Mesenteric fat pad (tissue), 1 donor: Measurements from ENCODE around the gene TTC39C. TPM values are rescaled to one million over a fixed set of nuclear protein-coding genes. Genes with fewer than 3 reads are reported as not detected.
A peak's percentile ranks its signal among the peaks of the same experiment; 100 is the strongest.
"Not testable (repeated sequence)": the region's sequence is repeated elsewhere in the genome, so short reads cannot be mapped to it uniquely, and the experiment has no call there.

ENCODE experiments used
- DNase-seq: peaks from one replicate; pipeline ENCODE4 v3.0.0-alpha.2; 2020; ENCODE audit warnings: low spot score
- total RNA-seq: library from RNA; stranded (reverse); fragmentation: NEBNext Ultra II Directional; extraction: Animal tissue kit (Norgen Biotek cat#: 25700); gene quantifications from one replicate; pipeline ENCODE4 v1.2.1, GENCODE V29; 2021
- donor health status: DM: yes; HTN: yes; CAD: no.

TTC39C gene
- total RNA-seq, 1 donor from 2014 or later: 46.7 TPM

GRCh38 chr18:24120676-24121075 lies 106.1 kb downstream of the TTC39C start:
- no peak for DNase-seq

DNA sequence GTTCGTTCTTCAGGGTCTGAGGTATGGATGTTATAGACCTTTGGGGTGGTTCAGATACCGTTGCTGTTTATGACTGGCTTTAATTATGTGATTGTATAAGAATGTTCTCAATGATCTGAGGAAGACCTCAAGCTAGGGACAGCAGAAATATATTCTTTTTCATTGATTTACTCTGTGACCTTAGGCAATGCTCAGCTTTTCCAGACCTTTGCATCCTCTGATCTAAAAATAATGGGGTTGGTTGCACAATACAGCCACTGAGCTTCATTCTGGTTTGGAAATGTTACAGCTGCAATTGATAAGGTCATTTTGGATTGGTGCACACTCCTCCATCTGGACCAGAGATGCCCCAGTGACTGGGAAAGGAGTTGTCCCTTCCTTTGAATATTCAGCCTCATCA lies 107.1 kb downstream of the TTC39C start:
- no peak for DNase-seq

- no peak for DNase-seq
Observed at GRCh38 chr18:24126155-24126961, 111.8 kb downstream of the TTC39C start.

GRCh38 chr18:24127735-24128134 lies 113.2 kb downstream of the TTC39C start:
- no peak for DNase-seq

GRCh38 chr18:24128700-24129099 lies 114.1 kb downstream of the TTC39C start:
- DNase-seq: no peak

DNA sequence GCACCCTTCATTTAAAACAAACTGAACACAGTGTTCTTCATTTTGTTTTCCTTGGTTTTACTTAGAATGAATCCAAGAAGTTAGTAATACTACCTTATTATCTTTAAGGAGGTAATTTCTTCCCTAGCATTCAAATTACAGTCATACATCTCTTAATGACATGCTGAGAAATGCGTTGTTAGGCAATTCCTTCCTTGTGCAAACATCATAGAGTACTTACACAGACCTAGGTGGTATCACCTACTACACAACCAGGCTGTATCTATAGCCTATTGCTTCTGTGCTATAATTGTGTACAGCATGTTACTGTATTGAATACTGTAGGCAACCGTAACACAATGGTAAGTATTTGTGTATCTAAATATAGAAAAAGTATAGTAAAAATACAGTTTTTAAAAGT lies 115.9 kb downstream of the TTC39C start:
- no peak for DNase-seq

DNA sequence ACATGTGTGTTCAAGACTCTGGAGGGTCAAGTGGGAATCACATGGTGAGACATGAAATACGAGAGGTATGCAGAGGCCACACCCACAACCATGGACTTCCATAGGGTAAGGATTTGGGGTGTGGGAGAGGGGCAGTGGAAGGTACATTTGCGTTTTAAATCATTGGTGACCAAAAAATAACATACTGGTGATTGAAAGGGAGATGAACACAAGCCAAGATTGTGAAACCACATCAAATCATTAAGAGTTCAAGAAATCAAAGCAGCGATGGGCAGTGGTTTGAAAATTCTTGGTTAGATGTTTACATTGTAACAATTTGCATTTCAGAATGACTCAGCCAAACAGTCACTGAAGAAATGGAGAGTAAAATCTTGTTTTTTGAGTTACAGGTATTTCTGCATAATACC lies 122.4 kb downstream of the TTC39C start:
- DNase-seq: no peak

DNA sequence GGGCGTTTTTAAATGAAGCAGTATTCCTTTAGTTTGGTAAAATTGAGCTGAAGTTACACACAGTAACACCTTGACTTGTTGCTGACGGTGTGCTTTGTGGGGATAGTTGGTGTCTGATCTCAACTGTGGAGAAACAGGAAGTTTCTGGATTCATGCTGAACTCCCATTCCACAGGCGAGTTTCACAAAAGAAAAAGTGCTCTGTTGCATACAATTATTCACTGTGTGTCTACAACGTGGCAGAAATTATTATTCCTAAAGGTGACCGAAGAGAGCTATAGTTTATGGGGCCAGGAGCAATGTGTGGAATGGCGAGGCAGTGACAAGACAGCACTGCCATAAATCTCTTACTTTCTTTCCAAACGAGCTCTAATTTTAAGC lies 123.8 kb downstream of the TTC39C start:
- DNase-seq: no peak

- DNase-seq: peak; percentile 92
Observed at GRCh38 chr18:24138789-24139616, 124.4 kb downstream of the TTC39C start, which contains the start of gene CABYR. Gene CABYR, plus strand, starts transcription at chr18:24139062. Its CDS starts 4,053 bp downstream, at chr18:24143115.

GRCh38 chr18:24140697-24141096 lies 126.1 kb downstream of the TTC39C start:
- DNase-seq: no peak

DNA sequence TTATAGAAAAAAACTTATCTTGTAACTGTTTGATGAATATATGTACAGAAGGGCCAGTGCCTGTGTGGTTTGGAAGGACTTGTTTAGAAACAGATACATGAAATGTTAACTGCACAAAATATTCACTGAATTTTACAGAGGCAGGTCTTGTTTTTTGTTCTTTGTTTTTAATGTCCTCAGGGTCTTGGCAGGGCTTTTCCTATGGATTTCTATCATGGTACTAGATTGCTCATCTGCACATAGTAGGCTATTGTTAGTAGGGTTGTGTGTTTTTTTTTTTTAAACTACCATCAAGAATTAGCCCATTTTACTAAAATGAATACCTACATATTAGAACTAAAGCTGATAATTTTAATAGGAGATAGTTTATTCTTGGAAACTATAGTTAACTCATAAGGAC lies 127.8 kb downstream of the TTC39C start:
- no peak for DNase-seq

GRCh38 chr18:24149591-24149990 lies 135.0 kb downstream of the TTC39C start:
- DNase-seq: not testable (repeated sequence)

DNA sequence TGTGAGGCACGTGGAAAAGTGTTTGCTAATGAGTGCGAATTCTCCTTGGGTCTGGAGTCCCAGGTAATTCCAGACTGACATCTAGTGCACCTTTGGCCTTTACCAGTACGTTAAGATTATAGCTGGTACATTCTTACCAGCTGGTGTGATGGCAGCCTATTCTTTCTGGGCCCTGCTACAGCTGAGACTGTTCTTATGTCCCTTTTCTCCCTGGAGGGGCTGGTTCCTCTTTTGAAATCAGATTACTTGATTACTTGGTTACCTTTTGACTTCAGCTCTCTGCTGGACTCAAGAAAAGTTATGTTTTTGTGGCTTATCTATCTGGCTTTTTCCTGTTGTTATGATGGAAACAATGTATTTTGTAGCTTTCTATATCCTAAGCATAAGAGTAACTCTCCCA lies 138.8 kb downstream of the TTC39C start:
- no peak for DNase-seq

DNA sequence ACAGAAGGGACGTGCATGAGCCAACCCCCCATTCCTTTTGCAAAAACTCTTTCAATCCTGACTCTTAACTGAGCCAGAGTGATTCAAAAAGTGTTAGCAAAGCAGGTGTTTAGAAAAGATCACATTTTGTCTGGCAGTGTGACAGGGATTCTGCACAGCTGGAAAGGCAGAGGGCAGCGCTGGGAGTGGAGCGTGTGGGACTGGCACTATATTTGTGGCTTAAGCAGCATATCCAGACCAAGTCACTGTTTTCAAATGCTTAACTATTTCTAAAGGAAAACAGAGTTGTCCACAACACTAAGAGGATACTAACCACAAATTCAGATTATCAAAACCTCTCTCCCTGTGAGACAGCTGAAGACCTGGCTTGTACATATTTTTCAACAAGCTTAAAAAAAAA lies 143.3 kb downstream of the TTC39C start:
- no peak for DNase-seq

DNA sequence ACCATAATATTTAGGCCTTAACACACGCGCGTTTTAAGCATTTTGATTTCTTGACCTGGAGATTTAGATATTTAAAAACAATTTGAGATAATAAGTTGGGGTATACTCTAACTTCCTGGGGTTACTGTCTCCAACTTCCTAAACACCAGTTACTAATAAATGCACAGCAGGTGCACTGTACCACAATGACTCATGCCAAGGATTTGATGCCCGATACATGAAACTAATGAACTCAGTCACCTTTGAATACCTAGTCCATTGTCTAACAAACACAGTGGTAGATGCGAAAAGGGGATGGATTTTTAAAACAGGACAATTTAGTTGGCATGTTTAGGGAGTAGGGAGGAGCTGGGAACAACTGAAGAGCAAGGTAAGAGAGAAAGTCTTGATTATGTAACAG lies 145.5 kb downstream of the TTC39C start:
- DNase-seq: no peak

- no peak for DNase-seq
Observed at GRCh38 chr18:24161304-24161703, 146.8 kb downstream of the TTC39C start.

DNA sequence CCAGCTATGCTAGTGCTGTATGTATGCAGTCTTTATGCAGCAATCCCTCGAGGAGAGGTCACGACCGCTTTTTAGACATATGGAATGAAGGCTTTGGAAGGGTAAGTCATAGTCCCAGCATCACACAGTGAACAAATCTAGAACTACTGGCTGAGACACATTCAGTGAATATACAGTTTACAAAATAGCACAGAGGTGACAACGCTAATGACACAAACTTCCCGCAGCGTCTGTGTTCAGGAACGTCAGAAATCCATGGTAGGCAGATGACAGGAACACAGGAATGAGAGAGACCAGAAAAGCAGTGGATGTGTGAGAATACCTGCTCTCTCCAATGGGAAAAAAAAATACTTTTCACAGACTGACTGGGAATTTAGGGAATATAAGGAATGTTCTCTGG lies 153.9 kb downstream of the TTC39C start:
- DNase-seq: no peak

DNA sequence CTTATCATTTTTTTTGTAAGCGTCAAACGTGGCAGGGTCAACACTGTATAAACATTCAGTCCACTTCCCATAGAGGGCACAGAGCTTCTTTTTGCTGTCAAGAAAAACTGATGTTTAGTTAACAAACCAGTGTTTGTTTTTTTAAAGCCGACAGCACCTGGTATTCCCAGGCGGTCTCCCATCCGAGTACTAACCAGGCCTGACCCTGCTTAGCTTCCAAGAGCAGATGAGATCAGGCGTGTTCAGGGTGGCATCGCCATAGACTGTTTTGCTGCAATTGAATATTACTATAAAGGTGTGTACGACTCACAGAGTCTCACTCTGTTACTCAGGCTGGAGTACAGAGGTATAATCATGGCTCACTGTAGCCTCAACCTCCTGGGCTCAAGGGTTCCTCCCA lies 155.8 kb downstream of the TTC39C start:
- no peak for DNase-seq

DNA sequence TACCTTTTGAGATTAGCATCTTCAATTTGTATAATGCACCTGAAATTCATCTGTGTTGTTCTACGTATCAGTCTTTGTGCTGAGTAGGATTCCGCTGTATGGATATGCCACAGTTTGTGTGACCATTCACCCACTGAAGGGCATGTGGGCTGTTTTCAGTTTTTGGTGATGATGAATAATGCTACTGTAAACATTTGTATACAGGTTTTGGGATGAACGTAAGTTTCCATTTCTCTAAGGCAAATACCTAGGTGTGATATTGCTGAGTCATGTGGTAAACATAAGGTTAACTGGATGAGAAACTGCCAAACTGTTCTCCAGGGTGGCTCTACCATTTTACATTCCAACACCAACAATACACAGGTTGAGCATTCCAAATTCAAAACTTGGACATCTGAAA lies 159.4 kb downstream of the TTC39C start:
- no peak for DNase-seq

GRCh38 chr18:24176727-24177416 lies 162.3 kb downstream of the TTC39C start:
- no peak for DNase-seq

DNA sequence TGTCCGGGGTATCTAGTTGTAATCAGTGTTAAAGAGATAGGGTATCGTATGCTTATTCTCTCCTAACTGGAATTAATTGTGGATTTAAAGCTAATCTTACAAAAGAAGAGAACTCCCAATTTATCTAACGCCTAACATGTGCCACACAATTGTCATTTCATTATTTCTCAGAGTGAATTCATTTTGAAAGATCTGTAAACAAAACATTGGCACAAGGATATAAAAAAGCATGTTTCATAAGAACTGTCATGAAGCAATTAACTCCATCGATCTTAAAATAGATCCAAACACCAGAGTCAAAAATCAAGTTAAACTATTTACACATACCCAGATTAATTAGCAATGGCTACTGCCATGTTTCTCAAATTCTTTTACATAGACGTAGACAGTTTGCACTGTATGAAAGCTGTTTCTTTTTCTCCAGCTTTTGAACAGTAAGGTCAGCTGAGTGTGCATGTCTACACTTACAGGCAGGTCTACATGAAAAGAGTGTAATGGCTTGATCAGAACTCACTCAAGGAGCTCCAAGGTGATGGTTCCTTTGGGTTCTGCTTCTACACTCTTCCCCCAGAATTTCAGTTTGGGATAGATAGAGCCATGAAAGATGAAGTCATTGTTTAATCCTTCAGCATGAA lies 163.1 kb downstream of the TTC39C start:
- no peak for DNase-seq
